Measurements from ENCODE around the gene ZNF70.

The ZNF70 gene

DNA sequence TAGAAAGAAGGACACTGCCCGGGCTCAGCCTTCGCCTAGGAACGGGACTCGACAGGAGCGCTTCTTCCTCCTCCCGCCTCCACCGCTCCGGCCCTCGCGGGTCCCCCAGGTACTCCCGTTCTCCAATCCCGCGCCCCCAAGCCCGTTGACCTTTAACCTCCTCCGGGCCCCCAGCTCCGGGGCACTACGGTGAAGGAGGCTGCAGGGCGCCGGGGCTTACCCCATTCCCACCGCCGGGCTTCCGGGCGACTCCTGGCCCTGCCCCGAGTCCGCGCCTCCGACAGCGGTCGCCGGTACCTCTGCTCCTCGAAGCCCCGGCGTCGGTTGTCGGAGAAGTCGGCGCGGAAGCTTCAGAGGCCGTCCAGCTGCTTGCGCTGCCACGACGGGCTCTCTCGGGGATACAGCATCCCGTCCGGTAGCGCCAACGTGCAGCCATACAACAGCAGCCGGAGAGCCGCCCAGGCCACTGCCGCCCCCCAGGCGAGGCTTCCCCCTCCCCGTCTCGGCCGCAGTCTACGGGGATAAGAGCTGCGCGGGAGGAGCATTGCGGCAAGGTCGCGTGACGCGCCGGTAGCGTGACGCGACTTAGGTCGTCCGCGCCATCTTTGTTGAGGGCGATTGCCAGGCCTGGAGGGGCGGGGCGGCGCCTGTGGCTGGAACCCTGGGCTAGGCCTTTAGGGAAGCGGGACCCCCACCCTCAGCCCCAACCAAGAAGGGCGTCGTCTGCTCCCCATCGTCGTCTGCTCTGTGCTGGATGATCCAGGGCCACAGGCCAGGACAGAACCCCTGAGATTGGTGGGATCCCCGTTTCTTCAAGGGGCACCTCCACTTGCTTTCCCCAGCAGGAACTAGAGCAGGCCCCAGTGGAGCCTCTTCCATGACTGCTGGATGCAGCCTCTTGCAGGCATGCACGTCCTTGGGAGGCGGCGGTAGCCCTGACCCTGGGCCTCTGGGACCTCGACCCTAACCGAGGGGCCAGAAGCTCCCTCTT, 33.8 kb downstream of the ZNF70 start:
- peak; percentile 84 for DNase-seq (ENCODE audit: low spot score)

DNA sequence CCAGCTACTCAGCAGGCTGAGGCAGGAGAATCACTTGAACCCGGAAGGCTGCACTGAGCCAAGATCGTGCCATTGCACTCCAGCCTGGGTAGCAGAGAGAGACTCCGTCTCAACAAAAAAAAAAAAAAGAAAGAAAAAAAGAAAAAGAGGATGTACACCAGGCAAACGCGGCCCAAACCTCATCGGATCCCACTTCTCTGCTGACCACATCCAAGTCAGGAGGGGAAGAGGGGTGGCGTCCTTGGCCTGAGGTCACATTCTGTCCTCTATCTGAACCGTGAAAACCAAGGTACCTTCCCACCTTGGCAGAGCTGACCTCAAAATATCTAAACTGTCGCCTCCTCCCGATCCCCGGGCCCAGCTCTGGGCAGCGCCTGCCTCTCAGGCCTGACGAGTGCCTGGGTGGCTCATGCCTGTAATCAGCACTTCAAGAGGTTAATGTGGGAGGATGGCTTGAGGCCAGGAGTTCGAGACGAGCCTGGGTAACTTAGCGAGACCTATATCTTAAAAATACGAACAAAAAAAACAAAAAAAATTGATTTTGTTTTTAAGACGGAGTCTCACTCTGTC, 35.0 kb downstream of the ZNF70 start:
- DNase-seq (ENCODE audit: low spot score) = peak; percentile 38

DNA sequence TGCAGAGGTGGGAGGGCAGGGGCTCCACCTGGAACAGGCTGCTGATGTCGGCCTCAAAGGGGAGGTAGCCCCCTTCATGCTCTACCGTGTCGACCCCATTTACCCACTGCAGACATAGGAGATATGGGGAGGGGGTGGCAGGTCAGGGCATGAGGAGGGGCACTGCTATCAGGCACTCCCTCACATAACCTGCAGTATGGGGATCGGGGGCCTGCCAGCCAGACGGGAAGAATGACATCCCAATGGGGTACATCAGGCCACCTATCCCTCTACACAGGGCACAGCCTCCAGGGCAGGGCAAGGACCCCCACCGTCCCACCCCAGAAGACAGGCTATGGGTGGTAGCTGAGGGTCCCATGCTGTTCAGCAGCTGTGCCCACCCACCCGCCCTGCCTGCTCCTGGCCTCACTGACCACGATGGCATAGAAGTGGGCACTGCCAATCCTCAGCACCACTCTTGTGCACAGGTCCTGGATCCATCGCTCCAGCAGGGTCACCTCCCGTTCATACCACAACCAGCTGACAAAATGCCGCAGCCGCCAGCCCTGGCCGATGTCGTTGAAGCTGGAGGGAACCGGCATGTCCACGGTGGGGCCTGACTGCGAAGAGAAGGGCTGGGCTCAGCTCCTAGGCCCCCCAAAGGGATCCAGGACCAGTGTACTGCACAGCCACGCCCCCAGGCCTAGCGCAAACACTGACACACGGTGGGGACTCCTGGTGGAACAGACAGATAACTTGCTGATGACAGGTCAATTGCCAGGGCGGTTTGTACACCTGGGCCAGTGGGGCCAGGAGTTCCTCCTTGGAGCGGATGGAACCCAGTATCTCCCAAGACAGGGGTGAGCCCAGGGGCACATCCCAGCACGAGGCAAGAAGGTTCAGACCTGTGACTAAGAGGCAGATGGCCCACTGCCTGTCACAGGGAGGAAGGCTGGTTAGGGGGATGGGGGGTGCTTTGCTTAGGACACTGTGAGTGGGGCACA, 36.0 kb downstream of the ZNF70 start:
- DNase-seq (ENCODE audit: low spot score) = no peak

DNA sequence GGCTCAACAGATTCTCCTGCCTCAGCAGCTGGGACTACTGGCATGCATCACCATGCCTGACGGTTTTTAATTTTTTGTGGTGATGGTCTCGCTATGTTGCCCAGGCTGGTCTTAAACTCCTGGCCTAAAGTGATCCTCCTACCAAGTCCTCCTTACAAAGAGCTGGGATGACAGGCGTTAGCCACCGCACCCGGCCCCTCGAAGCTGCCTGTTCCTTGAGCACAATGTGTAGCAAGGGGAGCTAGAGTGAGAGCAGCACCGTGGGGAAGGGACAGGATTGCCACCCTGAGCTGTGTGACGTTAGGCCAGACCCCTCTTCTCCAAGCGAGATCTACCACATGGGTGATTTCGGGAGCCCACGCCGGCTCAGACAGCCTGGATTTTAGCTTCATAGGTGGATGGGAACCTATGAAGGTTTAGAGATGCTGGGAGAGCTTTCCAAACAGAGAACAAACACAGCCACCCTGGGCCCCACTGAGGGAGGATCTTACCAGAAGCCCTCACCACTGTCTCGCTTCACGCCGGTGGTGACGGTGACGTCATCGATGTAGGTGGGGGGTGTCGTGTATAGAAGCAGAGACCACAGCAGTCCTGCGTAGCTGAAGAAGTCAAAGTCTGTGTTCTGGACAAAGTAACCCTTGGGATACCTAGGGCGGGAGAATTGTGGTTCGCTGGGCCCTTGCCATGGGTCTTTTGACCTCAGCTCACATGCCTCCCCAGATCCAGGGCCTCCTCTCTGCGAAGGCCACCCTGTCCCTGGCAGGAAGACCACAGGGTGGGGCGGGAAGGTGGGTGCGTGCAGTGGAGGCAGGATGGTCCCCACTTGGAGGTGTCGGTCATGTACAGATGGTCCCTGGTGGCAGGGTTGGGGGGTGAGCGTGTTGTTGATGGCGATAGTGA, 37.0 kb downstream of the ZNF70 start:
- DNase-seq (ENCODE audit: low spot score) = no peak

DNA sequence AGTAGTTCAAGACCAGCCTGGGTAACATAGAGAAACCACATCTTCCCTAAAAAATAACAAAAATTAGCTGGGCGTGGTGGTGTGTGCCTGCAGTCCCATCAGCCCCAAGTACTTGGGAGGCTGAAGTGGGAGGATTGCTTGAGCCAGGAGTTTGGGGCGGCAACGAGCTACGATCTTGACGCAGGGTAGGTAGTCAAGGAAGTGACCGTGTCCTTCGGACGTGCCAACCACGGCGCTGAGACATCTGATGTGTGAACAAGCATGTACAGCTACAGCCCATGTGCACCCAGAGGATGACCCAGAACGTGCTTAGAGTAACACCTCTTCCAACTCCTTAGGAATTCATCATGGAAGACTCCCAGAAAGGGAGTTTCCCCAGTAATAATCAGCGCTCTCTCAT, 38.7 kb downstream of the ZNF70 start:
- DNase-seq (ENCODE audit: low spot score) = no peak

DNA sequence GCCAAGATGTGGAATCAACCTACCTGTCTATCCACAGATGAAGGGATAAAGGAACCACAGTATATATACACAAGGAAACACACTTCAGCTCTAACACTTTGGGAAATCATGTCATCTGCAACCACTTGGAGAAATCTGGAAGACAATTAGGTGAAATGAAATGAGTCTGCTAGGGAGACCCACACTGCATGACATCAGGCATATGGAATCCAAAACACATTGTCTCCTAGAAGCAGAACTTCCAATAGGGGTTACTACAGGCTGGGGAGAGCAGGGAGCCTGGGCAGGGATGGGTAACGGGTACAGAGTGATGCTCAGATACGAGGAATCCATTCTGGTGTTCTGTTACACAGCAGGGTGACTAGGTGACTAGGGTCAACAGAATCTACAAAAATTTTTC, 41.8 kb downstream of the ZNF70 start:
- no peak for DNase-seq (ENCODE audit: low spot score)

DNA sequence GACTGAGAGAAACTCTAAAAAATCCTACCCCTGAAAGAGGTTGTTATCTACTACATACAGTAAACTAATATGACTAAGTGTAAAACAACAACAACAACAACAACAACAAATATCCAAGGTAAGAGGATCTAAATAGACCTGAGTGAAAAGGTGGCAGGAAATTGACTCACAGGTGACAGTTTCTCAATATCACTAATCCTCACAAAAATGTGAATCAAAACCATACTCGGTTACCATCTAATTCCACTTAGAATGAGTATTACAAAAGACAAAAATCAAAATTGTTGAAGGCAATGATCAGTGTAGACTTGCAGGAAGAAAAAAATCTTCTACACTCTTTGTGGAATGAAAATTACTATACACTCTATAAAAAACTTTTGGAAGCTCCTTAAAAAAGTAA, 42.6 kb downstream of the ZNF70 start:
- DNase-seq (ENCODE audit: low spot score) = no peak

DNA sequence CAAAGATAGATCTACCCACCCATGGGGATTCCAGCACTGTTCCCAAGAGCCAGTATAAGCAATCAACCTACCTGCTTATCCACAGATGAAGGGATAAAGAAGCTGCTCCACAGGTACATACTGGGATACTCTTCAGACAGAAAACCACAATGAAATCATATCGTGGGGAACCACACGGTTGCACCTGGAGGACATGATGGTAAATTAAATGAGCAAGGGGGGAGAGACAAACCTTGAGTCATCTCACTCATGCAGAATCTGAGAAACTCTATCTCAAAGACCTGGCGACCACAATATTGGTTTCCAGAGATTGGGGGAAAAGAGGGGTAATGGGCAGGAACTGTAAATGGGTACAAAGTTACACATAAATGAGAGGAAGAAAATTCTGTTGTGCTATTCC, 45.6 kb downstream of the ZNF70 start:
- no peak for DNase-seq (ENCODE audit: low spot score)

DNA sequence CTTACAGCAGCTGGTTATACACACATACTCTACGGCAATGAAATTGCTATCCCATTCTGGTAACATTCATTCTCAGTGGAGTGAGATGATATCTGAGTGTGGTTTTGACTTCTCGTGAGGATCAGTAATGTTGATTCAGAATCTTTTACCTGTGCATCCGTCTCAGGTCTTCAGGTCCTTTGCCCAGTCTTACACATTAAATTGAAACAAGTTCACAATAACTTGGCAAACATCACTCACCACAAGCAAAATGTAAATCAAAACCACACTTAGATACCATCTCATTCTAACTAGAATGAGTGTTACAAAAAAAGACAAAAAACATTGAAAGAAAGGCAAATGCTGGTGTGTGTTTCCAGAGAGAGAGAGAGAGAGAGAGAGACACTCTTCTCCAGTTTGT, 46.1 kb downstream of the ZNF70 start:
- DNase-seq (ENCODE audit: low spot score) = no peak

DNA sequence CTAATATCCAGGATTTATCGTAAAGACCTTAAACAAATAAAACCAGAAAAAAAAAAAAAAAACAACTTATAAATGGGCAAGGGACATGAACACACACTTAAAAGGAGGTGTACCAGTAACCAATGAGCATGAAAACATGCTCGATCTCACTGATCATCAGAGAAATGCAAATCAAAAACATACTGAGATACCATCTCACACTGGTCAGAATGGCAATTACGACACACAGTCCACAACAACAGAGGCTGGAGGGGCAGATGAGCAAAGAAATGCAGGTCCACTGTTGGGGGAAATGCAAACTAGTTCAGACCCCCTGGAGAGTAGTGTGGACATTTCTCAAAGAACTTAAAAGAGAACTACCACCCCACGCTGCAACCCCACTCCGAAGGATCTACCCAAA, 46.9 kb downstream of the ZNF70 start:
- no peak for DNase-seq (ENCODE audit: low spot score)

DNA sequence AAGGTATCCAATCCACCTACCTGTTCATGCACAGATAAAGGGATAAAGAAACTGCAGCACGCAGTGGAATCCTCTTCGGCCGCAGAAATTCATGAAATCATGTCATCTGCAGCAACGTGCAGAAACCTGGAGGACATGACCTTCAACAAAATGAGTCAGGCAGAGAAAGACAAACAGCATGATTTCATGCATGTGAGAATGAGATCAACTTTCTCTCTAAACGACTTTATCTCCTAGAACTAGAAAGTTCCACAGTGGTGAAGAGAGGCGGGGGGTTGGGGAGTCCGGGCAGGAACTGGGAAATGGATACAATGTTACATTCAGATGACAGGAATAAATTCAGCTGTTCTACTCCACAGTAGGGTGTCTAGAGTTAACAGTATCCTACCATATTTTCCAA, 50.2 kb downstream of the ZNF70 start:
- no peak for DNase-seq (ENCODE audit: low spot score)

DNA sequence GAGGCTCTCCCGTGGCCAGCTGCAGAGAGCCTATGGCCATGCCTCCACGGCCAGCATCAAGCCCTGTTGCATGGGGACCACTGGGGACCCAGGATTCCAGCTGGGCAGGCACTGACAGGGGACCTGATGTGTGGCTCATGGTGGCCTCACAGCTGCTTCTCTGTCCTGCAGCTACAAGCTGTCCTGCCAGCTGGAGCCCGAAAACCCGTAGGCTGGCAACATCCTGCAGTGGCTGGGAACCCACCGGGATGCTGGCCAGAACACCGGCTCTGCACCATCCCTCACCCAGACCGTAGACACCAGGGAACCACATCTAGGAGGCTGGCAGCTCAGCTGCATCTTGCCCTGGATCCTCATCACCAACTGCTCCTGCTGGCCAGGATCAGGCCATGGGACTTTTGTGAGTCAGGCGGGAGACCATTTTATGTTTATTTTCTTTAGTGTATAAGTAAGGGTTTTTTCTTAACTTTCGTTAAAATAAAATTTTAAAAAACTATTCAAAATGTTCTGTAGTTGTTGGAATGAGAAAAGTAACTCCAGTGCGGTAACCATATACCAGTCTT, 52.2 kb downstream of the ZNF70 start:
- no peak for DNase-seq (ENCODE audit: low spot score)

DNA sequence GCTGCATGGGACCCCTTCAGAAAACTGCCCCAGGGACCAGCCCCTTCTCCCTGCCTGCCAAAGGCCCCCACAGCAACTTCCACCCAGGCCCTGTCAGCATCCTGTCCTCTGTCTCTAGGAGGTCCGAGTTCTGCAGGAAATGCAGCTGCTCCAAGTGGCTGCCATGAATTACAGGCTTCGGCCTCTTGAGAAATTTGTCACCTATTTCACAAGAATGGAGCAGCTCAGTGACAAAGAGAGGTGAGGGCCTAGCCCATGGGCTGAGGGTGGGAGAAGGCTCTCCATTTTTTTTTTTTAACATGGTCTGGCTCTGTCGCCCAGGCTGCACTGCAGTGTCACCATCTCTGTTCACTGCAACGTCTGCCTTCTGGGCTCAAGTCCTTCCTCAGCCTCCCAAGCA, 52.8 kb downstream of the ZNF70 start:
- no peak for DNase-seq (ENCODE audit: low spot score)

DNA sequence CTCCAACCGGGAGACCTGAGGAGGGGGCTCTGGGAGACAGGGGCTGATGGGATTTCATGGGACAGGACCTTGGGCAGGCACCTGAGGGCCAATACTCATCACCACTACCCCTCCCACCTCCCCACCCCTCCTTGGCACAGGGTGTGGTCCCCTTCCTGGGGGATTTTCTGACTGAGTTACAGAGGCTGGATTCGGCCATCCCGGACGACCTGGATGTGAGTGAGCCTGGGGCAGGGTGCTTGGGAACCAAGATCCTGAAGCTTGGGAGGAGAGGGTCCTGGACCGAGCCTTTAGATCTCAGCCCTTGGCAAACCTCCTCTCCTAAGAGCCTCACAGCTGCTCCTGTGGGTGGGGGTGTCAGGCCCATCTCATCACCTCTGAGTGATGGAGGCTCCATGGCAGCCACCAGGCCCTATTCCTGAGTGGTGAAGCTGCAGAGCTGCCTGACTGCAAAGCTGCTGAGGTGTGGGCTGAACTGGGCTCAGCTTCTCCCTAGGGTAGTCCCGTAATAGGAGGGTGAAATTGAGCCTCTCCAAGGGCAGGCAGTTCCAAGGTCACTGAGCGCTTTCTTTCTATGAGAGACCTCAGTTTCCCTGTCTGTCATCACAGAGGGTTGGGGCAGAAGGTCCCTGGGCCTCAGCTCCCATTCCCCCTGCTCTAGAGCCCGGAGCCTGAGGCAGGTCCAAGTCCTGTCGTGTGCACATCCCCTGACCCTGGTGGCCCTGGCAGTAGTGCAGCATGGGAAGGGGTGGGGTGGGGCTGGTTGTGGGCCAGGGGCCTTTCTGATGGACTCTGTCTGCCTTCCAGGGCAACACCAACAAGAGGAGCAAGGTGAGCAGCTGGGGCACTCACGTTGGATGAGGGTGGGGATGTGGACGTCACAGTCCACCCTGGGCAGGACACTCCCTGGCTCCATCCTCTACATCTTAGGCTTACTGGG, 53.6 kb downstream of the ZNF70 start:
- no peak for DNase-seq (ENCODE audit: low spot score)

DNA sequence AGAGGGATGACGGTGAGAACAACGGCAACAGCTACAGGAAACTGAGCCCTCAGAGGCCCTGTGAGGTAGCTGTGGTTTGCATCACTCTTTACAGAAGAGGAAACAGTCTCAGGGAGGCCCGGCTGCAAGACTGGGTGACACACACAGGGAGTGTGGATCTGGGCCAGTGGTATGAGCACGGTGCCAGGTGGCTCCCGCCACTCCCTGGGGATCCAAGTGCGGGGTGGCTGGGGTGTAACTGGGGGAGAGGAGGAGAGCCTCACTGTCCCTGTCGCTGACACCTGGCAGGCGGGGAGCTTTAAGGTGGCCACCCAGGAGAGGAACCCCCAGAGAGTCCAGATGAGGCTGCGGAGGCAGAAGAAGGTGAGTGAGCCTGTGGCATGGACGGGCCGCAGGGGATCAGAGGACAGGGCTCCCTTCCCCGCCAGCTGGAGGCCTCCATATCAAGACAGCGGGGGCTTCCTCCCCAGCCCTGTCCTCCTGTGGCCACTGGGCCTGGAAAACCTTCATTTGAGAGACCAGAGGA, 54.5 kb downstream of the ZNF70 start:
- DNase-seq (ENCODE audit: low spot score) = no peak

DNA sequence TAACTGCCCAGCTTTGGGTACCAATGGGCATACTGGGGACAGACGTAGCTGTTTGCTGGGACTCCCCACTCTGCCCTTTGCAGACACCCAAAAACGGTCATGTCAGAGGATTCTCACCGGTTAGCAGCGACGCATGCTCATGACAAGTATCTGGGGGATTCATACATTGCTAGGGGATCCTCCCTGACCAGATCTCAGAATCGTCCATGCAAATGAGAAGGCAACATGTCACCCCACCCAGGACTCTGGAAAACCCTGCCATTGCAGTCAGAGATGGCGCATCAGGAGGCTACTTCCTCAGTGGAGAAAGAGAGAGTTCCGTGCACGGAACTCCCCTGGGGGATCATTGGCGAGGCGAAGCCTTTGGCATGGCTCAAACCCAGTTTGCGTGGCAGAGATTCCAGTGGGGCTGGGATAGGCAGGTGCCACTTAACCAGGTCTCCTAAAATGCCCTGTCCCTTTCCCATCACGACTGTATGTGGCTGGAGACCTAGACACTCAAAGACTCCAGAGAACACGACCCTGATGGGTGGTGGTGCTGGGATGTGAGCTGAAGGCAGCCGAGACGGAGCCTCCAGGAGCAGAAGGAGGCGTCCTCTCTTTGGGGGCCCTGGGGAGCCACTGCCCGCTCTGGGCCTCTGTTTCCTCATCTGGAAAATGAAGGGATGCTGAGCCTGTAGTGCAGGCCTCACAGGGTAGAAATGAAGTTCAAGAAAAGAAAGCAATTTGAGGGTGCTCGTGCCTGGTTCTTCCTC, 55.2 kb downstream of the ZNF70 start:
- no peak for DNase-seq (ENCODE audit: low spot score)

DNA sequence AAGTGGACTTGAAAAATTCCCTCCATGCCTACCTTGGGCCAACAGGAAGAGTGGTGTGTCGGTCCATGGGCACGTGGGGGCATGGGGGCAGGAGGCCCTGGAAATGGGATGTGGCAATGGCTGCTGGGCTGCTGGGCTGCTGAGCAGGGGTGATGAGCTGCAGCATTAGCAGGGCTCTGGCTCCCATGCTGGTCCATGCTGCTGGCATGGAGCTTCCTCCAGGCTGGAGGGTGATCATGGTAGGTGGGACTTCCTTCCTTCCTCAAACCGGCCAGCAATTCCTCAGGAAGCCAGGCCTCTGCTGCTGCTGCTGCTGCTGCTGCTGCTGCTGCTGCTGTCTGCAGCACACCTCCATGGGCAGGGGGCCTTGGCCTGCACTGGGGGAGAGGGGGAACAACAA, 55.8 kb downstream of the ZNF70 start:
- DNase-seq (ENCODE audit: low spot score) = no peak

DNA sequence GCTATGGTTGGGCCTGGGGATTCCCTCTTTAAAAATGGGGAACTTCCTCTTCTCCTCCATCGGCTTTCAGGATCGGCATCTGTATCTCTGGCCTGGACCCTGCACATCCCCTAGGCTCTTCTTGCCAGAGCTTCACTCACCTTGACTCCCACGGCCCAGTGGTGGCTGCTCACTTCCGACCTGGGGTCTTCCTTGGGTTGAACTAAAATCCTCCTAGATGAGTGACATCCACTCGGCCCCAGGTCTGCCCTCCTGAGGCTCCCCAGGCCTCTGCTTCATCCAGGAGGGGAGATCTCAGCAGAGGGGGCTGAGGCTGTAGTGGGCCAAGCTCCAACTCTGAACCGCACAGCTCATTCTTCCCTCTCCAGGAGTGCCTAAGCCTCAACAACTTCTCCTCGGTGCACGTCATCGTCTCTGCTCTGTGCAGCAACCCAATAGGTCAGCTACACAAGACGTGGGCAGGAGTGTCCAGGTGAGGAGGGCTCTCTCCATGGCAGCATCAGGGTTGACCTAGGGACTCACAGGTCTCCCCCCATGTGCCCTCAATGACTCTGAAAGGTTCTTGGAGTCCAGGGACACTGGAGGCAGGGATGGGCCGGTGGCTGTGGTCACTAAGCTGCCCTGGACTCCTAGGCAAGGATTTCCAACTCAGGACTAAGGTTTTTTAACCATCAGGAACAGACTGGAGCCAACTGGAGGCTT, 56.8 kb downstream of the ZNF70 start:
- no peak for DNase-seq (ENCODE audit: low spot score)
